ENCODE measurements around the gene UBR4. TPM values are rescaled to one million over a fixed set of nuclear protein-coding genes. Genes with fewer than 3 reads are reported as not detected.

Gene UBR4
- total RNA-seq, 1 donor from 2014 or later, result 125 TPM

- DNase-seq (no peak), ATAC-seq (no peak)
- Histone ChIP-seq H3K9me3 (no peaks in the 10 kb centered on the region), H3K27ac (no peak overlapping the region), H3K36me3 (peaks cover 99% of the 10 kb centered on the region), H3K4me1 (peaks cover 4% of the 10 kb centered on the region), H3K4me3 (no peak overlapping the region), H3K27me3 (ENCODE audit: low read depth) (no peaks in the 10 kb centered on the region)
- no peak for TF ChIP-seq CTCF (IDR thresholded peaks at IDR 0.05)
- intact Hi-C loops (cut with DNase I), result no loop called here
These were observed 122.1 kb downstream of the UBR4 start for GRCh38 chr1:19087737-19088594.

GRCh38 chr1:19087017-19087736 is 122.9 kb downstream of the UBR4 start:
- H3K4me3 ChIP-seq, result no peak overlapping the region
- H3K27me3 ChIP-seq (ENCODE audit: low read depth), result no peaks in the 10 kb centered on the region
- DNase-seq (no peak), ATAC-seq (peak; percentile 48 to 58)
- no peak overlapping the region for H3K27ac ChIP-seq
- H3K36me3 ChIP-seq, result peaks cover 99% of the 10 kb centered on the region
- intact Hi-C loops (cut with DNase I), result no loop called here
- H3K4me1 ChIP-seq, result peaks cover 4% of the 10 kb centered on the region
- H3K9me3 ChIP-seq, result no peaks in the 10 kb centered on the region
- TF ChIP-seq CTCF (IDR thresholded peaks at IDR 0.05), result no peak

- H3K4me3 ChIP-seq, result no peak overlapping the region
- H3K4me1 ChIP-seq, result peaks cover 8% of the 10 kb centered on the region
- peak; percentile 61 to 83 for ATAC-seq
These were observed 123.7 kb downstream of the UBR4 start for GRCh38 chr1:19086176-19086875.

GRCh38 chr1:19084206-19084738 is 125.8 kb downstream of the UBR4 start:
- no peak overlapping the region for H3K27ac ChIP-seq
- no peak overlapping the region for H3K4me3 ChIP-seq
- H3K4me1 ChIP-seq, result peaks cover 23% of the 10 kb centered on the region
- TF ChIP-seq CTCF (IDR thresholded peaks at IDR 0.05), result no peak
- DNase-seq (no peak), ATAC-seq (no peak)
- H3K9me3 ChIP-seq, result no peaks in the 10 kb centered on the region
- no peaks in the 10 kb centered on the region for H3K27me3 ChIP-seq (ENCODE audit: low read depth)
- intact Hi-C loops (cut with DNase I), result no loop called here
- H3K36me3 ChIP-seq, result peaks cover 98% of the 10 kb centered on the region

More at GRCh38 chr1:19086176-19086875, 123.7 kb downstream of the UBR4 start:
- Histone ChIP-seq H3K9me3 (no peaks in the 10 kb centered on the region), H3K27me3 (ENCODE audit: low read depth) (no peaks in the 10 kb centered on the region), H3K27ac (peak overlapping the region; percentile 15), H3K36me3 (peaks cover 97% of the 10 kb centered on the region)
- DNase-seq, result no peak
- no peak for TF ChIP-seq CTCF (IDR thresholded peaks at IDR 0.05)
- intact Hi-C loops (cut with DNase I), result no loop called here

- no peak for DNase-seq
- no peaks in the 10 kb centered on the region for H3K9me3 ChIP-seq
- peaks cover 98% of the 10 kb centered on the region for H3K36me3 ChIP-seq
- H3K4me1 ChIP-seq, result peaks cover 25% of the 10 kb centered on the region
- intact Hi-C loops (cut with DNase I), result no loop called here
- TF ChIP-seq CTCF (IDR thresholded peaks at IDR 0.05), result no peak
- H3K27me3 ChIP-seq (ENCODE audit: low read depth), result no peaks in the 10 kb centered on the region
- H3K4me3 ChIP-seq, result no peak overlapping the region
- peak overlapping the region; percentile 3 for H3K27ac ChIP-seq
- no peak for ATAC-seq
These were observed 127.0 kb downstream of the UBR4 start for GRCh38 chr1:19083081-19083480.
